ENCODE measurements around the gene GINS1.
"Not testable (repeated sequence)": the region's sequence is repeated elsewhere in the genome, so short reads cannot be mapped to it uniquely, and the experiment has no call there.

Gene GINS1

GRCh38 chr20:25454153-25454900 lies 46.9 kb downstream of the GINS1 start:
- DNase-seq (ENCODE audit: low spot score) = no peak

- no peak for DNase-seq (ENCODE audit: low spot score)
These were observed 50.6 kb downstream of the GINS1 start for GRCh38 chr20:25457886-25458680.

- DNase-seq (ENCODE audit: low spot score) = no peak
These were observed 51.8 kb downstream of the GINS1 start for GRCh38 chr20:25459111-25459830.

- no peak for DNase-seq (ENCODE audit: low spot score)
These were observed 52.6 kb downstream of the GINS1 start for GRCh38 chr20:25459916-25460535.

GRCh38 chr20:25460566-25461280 lies 53.2 kb downstream of the GINS1 start:
- no peak for DNase-seq (ENCODE audit: low spot score)

- no peak for DNase-seq (ENCODE audit: low spot score)
These were observed 53.8 kb downstream of the GINS1 start for GRCh38 chr20:25461281-25461650.

GRCh38 chr20:25461786-25462545 lies 54.5 kb downstream of the GINS1 start:
- DNase-seq (ENCODE audit: low spot score) = no peak

GRCh38 chr20:25464501-25465242 lies 57.2 kb downstream of the GINS1 start:
- no peak for DNase-seq (ENCODE audit: low spot score)

GRCh38 chr20:25465243-25466135 lies 58.0 kb downstream of the GINS1 start:
- DNase-seq (ENCODE audit: low spot score) = no peak

GRCh38 chr20:25466846-25467245 lies 59.4 kb downstream of the GINS1 start:
- no peak for DNase-seq (ENCODE audit: low spot score)

- no peak for DNase-seq (ENCODE audit: low spot score)
These were observed 60.0 kb downstream of the GINS1 start for GRCh38 chr20:25467441-25467840.

GRCh38 chr20:25468126-25469075 lies 60.9 kb downstream of the GINS1 start:
- DNase-seq (ENCODE audit: low spot score) = no peak

GRCh38 chr20:25469558-25469957 lies 62.1 kb downstream of the GINS1 start:
- DNase-seq (ENCODE audit: low spot score) = no peak

GRCh38 chr20:25470045-25470444 lies 62.6 kb downstream of the GINS1 start:
- DNase-seq (ENCODE audit: low spot score) = no peak

GRCh38 chr20:25471020-25471419 lies 63.5 kb downstream of the GINS1 start:
- DNase-seq (ENCODE audit: low spot score) = no peak

GRCh38 chr20:25473297-25473696 lies 65.8 kb downstream of the GINS1 start:
- not testable (repeated sequence) for DNase-seq (ENCODE audit: low spot score)

GRCh38 chr20:25476106-25477013 lies 68.9 kb downstream of the GINS1 start:
- DNase-seq (ENCODE audit: low spot score) = no peak

Data from globus pallidus (tissue), 1 donor.